GM21447 (cell line): ENCODE results near the gene CCL4.
"Not testable (repeated sequence)": the region's sequence is repeated elsewhere in the genome, so short reads cannot be mapped to it uniquely, and the experiment has no call there.

Experiments used
- ATAC-seq: cut with Tn5 transposase; IDR thresholded peaks from one replicate; pipeline ENCODE4 v1.9.1; 2021; ENCODE audit not compliant: unreplicated experiment

Gene CCL4

DNA sequence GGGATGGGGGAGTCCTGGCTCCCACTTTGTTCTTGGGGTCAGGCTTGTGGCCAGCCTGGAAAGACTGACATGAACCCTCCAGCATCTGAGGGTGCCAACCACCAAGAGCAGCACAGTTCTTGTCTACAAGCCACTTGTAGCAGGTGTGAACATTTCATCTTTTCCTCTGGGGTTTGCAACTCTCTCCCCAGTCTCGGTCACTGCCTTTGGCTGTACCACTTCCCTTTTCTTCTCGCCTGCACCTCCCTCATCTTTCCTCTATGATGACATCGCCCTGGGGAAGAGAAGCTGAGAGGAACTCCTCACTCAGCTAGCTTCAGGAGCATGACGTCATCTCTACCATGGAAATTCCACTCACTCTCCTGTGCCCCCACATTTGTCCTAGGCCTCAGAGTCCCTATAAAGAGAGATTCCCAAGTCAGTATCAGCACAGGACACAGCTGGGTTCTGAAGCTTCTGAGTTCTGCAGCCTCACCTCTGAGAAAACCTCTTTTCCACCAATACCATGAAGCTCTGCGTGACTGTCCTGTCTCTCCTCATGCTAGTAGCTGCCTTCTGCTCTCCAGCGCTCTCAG lies at the start of gene CCL4:
Gene CCL4, plus strand, starts transcription at position 427 of the 575 bp plus-strand sequence. Its CDS starts 79 bp downstream, at position 506.
- ATAC-seq = peak; percentile 81

DNA sequence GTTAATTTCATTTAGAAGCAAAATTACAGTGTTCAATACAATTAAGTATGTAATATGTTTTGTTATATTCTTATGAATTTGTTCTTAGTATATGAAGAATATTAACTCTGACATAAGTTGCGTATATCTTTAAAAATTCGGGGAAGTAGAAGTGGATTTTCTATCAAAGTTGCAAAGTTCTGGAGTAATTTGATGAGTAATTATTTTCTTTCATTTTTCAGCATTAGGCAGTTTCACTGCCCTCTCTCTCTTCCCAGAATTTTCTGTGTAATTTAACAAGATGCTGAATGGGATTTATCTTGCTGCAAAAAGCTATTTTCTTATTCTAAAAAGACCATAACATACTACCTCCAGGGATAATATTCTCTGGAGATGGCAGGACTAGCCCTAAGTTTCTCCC lies 48.5 kb upstream of the CCL4 start:
- ATAC-seq = no peak

GRCh38 chr17:36055921-36056520 lies 47.6 kb upstream of the CCL4 start:
- no peak for ATAC-seq

- no peak for ATAC-seq
These were observed 45.7 kb upstream of the CCL4 start for GRCh38 chr17:36057911-36058310.

DNA sequence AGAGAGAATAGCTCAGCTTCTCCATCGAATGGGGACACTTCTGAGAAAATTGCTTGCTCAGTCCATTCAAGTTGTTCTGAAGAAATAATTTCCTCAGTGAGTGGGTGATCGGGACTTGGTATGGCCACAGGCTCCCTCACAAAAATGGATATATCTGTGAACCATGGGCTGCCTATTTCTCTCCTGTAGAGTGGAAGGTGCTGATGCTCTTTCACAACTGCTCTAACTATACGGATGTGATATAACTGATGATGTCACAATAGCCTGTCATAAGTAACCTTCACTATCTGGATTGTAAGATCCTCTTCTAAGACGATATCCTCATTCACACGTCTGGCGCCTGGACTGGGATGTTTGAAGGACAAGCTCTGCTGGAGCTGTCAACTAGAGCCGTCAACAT lies 44.2 kb upstream of the CCL4 start:
- no peak for ATAC-seq

DNA sequence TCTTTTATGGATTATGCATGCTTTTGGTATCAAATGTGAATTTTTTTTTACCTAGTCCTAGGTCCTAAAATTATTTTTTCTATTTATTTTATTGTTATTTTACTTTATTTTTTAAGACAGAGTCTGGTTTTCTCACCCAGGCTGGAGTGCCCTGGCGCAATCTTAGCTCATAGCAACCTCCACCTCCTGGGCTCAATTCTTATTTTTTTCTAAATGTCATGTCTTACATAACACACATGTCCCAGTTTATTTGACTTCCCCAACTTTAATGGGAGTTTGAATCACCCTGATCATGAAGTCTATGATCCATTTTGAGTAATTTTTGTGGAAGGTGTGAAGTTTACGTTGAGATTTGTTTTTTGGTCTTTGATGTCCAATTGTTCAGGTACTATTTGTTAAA lies 42.8 kb upstream of the CCL4 start:
- no peak for ATAC-seq

GRCh38 chr17:36063786-36064541 lies 39.7 kb upstream of the CCL4 start, which contains the start of gene CCL18:
TSS of gene CCL18 (plus strand) at chr17:36064272. CDS start at chr17:36064343, 71 bp downstream.
- no peak for ATAC-seq

- no peak for ATAC-seq
These were observed 37.2 kb upstream of the CCL4 start for GRCh38 chr17:36066365-36066985.

DNA sequence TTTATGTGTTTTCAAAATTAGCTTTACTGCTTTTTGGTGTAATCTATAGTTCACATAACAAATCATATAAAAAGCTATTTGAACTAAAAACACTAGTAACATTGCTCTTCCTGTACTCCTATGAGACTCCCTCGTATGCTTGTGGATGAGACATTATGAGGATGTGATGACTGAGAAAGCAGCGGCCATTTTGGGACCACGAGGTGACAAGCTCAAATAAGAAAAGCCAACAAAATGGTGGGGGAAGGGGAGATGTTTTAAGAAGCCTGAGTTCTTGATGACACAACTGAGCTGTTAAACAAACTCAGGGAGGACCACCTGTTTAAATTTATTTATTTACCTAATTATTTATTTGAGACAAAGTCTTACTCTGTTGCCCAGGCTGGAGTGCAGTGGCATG lies 35.1 kb upstream of the CCL4 start:
- ATAC-seq = no peak

- ATAC-seq = no peak
These were observed 34.5 kb upstream of the CCL4 start for GRCh38 chr17:36069136-36069535.

DNA sequence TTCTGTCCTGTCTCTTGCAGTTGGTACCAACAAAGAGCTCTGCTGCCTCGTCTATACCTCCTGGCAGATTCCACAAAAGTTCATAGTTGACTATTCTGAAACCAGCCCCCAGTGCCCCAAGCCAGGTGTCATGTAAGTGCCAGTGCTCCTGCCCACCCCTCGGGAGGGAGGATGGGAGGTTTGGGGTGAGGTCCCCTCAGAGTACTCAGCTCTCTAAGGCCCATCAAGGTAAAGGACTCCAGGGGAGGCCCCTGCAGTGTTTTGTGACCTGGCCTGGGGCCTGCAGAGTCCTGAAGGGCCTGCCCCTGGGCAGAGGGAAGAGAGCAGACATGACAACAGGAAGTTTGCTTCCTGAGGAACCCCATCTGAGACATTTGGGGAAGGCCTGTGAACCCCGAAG lies 33.2 kb upstream of the CCL4 start:
- no peak for ATAC-seq

GRCh38 chr17:36071751-36072150 lies 31.9 kb upstream of the CCL4 start:
- no peak for ATAC-seq

GRCh38 chr17:36072431-36073121 lies 31.1 kb upstream of the CCL4 start:
- ATAC-seq = no peak

GRCh38 chr17:36074365-36074764 lies 29.3 kb upstream of the CCL4 start:
- no peak for ATAC-seq

DNA sequence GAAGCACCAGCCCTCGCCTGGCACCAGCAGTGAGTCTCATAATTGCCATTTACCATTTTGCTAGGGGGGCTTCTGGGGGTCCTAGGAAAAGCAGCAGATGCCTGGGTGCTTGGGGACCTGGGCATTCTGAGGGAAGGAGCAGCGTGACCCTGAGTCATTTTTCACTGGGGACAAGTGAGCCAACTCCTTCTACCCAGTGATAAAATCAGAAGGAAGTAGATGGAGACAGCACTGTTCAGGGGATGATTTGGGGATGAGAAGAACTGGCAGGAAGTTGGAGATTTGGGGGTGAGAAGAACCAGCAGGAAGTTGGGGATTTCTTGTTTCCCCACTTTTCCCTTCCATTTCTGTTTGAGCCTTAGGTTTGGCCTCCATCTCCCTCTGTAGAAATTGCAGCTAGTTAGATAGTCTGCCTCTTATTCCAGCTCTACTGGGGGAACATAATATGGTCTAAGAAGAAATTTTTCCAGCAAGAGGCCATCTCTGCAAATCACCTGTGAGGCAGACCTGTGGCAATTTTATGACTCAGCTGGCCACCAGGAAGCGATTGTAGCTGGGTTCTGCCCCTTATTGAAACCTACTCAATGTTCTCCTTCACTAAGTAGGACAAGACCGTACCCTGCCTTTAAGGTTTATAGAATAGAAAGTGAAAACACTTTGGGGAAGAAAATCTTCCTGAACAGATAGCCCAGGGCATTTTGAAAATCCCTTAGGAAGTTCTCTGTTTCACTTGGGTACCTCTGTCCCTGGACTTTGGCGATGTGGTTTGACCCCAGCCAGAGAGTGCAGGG lies 21.8 kb upstream of the CCL4 start:
- peak; percentile 49 for ATAC-seq

GRCh38 chr17:36082482-36083120 lies 21.0 kb upstream of the CCL4 start:
- not testable (repeated sequence) for ATAC-seq

DNA sequence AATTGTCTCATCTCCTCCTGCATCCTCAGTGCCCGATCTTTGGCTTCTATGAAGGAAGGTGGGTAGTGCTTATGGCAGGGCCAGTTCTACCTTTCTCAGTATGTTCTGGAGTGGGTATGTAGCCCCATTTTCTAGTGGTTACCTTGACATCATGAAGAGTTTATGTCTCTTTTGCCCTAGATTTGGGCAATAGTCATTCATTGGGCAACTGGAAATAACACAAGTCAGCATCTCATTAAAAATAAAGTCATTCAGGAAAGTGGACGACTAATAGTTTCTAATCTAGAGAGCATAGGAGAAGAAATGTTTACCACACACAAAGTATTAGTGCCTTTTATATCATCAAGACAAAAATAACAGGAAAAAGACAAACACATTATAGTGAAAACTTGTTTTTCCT lies 19.9 kb upstream of the CCL4 start:
- ATAC-seq = not testable (repeated sequence)

- ATAC-seq = no peak
These were observed 17.9 kb upstream of the CCL4 start for GRCh38 chr17:36085765-36086164.

DNA sequence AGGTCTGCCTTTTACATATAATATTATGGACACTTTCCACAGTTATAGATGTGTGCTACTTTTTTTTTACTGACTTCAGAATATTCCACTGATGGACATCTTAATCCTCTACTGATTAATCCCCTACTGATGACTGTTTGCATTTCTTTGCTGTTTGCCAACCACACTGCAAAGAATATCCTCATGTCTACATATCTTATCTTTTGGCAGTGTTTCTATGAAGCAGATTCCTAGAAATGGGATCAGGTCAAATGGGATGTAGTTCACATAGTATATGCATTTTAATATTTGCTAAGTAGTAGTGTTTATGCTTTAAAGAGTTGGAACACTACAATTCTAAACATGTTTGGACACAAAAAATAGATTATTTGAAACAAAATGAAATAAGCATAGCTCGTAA lies 16.8 kb upstream of the CCL4 start:
- ATAC-seq = no peak

DNA sequence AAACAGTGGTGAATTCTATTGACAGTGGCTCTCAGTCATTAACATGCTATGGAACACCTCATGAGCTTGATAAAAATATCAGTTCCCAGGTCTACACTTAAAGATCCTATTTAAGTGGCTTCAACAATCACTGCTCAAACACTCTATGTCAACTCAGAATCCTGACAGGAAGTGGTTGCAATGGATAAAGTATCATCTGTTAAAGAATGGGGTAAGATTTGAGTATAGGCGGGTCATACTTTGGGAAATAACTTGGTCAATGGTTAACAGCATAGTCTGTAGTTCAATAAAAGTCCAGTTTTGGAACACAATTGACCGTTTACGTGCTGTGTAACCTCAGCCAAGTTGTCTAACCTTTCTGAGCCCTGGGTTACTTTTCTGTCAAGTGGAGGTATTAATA lies 16.2 kb upstream of the CCL4 start:
- ATAC-seq = not testable (repeated sequence)
